Measurements from ENCODE around the gene SETD2. TPM values are rescaled to one million over a fixed set of nuclear protein-coding genes. Genes with fewer than 3 reads are reported as not detected.

Gene SETD2
- total RNA-seq, 4 donors from 2014 or later, result 35.7 to 48.5 (median 40.4) TPM

DNA sequence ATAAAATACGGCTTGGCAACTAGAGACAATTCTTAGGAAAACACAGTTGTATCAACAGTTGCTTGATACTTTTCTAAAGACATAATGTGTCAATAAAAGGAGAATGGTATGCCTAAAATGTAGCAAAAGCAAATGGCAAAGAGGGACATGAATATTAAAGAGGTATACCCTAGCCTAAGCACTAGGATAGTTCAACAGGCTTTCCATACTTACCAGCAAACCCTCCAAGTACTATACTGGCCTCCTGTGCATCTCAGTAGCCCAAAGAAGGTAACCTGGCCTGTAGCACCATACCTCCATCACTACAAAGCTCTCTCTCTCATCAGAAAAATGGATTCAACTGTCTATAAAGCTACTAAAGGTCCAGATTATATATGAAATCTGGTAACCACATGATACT lies 7.5 kb downstream of the SETD2 start:
- Histone ChIP-seq H3K4me1 (peaks cover 58 to 79% of the 10 kb centered on the region in 2 donors), H3K36me3 (no peaks in the 10 kb centered on the region), H3K4me3 (no peak overlapping the region), H3K9me3 (no peaks in the 10 kb centered on the region), H3K27ac (no peak overlapping the region), H3K27me3 (no peaks in the 10 kb centered on the region)
- no peak for TF ChIP-seq POLR2A (IDR thresholded peaks at IDR 0.05)
- TF ChIP-seq, protein P1, sequence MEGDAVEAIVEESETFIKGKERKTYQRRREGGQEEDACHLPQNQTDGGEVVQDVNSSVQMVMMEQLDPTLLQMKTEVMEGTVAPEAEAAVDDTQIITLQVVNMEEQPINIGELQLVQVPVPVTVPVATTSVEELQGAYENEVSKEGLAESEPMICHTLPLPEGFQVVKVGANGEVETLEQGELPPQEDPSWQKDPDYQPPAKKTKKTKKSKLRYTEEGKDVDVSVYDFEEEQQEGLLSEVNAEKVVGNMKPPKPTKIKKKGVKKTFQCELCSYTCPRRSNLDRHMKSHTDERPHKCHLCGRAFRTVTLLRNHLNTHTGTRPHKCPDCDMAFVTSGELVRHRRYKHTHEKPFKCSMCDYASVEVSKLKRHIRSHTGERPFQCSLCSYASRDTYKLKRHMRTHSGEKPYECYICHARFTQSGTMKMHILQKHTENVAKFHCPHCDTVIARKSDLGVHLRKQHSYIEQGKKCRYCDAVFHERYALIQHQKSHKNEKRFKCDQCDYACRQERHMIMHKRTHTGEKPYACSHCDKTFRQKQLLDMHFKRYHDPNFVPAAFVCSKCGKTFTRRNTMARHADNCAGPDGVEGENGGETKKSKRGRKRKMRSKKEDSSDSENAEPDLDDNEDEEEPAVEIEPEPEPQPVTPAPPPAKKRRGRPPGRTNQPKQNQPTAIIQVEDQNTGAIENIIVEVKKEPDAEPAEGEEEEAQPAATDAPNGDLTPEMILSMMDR (IDR thresholded peaks at IDR 0.05 in 4 of 5, conservative IDR thresholded peaks at IDR 0.05 in 1 of 5), result no peak
- in situ Hi-C loops (cut with MboI; ENCODE audit: low sequenced_read_pairs in 4 of 4) (no loop called here), intact Hi-C loops (cut with DNase I; ENCODE audit: low total_unique reads) (no loop called here)
- DNase-seq, result no peak
- no peak for ATAC-seq

DNA sequence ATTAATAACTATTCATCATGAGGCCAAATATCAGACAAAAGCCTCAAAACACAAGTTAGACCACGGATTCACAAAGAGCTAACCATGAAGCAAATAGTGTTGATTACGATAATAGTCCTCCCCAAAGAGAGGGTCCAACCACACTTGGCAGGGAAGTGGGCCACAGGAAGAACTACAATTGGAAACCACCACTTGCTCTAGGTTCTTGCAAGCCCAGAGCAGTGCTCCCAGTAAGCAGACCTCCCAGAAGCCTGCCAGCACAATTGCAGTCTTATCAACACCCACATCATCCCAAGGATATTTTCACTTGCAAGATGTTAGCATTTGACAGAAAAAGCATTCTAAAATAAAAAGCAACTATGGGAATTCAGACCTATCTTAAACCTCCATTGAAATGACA lies 11.3 kb downstream of the SETD2 start:
- no peak for DNase-seq
- no peaks in the 10 kb centered on the region for H3K27me3 ChIP-seq
- TF ChIP-seq, protein P1 (IDR thresholded peaks at IDR 0.05 in 4 of 5, conservative IDR thresholded peaks at IDR 0.05 in 1 of 5), result no peak
- intact Hi-C loops (cut with DNase I; ENCODE audit: low total_unique reads), result no loop called here
- H3K36me3 ChIP-seq, result no peaks in the 10 kb centered on the region
- no peak overlapping the region for H3K27ac ChIP-seq
- in situ Hi-C loops (cut with MboI; ENCODE audit: low sequenced_read_pairs in 4 of 4), result no loop called here
- H3K4me1 ChIP-seq, result peaks cover 40 to 54% of the 10 kb centered on the region in 2 donors
- H3K4me3 ChIP-seq, result no peak overlapping the region
- no peaks in the 10 kb centered on the region for H3K9me3 ChIP-seq
- ATAC-seq, result no peak

DNA sequence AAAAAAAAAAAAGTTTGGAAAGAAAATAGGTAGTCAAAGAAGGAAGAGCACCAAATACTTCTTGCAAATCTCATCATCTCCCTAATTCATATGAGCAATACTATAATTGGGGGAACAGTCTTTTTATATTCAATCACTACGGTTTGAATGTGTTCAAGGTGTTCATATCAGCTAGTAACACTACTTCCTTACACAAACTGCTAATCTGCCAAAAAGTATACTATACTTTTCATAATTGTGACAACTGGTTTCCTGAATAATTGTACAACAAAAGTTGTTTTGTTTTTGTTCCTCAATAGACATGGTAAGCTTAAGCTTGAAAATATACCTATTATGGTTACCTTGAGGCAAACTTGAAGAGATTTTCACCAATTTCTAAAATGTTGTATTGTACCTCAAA lies 12.1 kb downstream of the SETD2 start:
- Histone ChIP-seq H3K27me3 (no peaks in the 10 kb centered on the region), H3K4me3 (no peak overlapping the region), H3K27ac (no peak overlapping the region), H3K9me3 (no peaks in the 10 kb centered on the region), H3K4me1 (peaks cover 36 to 48% of the 10 kb centered on the region in 2 donors), H3K36me3 (no peaks in the 10 kb centered on the region)
- ATAC-seq (no peak), DNase-seq (no peak)
- no peak for TF ChIP-seq POLR2A (IDR thresholded peaks at IDR 0.05)
- TF ChIP-seq, protein P1 (IDR thresholded peaks at IDR 0.05 in 4 of 5, conservative IDR thresholded peaks at IDR 0.05 in 1 of 5), result no peak
- intact Hi-C loops (cut with DNase I; ENCODE audit: low total_unique reads), result no loop called here
- in situ Hi-C loops (cut with MboI; ENCODE audit: low sequenced_read_pairs in 4 of 4), result no loop called here

DNA sequence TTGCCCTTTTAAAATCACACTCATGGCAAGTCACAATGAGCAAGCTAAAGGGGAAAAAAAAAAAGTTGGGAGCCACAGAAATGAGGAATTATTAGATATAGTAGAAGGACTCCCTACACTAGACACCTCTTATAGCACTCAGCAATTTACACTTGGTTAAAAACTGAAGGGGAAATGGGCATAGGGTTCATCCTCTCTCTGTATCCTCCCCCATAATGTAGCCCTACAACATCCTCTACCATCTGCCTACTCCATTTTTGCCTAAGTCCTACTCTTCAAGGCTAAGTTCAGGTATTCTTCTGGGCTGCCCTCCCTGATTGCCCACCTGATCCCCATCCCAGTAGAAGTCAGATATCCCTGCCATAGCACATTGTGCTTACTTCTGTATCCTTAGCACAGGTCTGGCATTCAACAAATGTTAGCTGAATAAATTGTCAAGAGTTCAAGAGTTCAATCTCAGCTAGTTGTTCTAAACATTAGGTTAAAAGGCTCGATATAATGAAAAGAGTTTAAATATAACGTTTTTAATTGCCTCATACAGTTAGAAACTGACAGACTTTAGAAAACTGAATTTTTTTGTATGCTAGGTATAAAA lies 14.5 kb downstream of the SETD2 start:
- TF ChIP-seq, protein P1 (IDR thresholded peaks at IDR 0.05 in 4 of 5, conservative IDR thresholded peaks at IDR 0.05 in 1 of 5), result no peak
- TF ChIP-seq POLR2A (IDR thresholded peaks at IDR 0.05), result no peak
- ATAC-seq (no peak), DNase-seq (no peak)
- Histone ChIP-seq H3K4me3 (no peak overlapping the region), H3K4me1 (peaks cover 28 to 30% of the 10 kb centered on the region in 2 donors), H3K27me3 (no peaks in the 10 kb centered on the region), H3K9me3 (no peaks in the 10 kb centered on the region), H3K27ac (no peak overlapping the region), H3K36me3 (no peaks in the 10 kb centered on the region)
- in situ Hi-C loops (cut with MboI; ENCODE audit: low sequenced_read_pairs in 4 of 4) (no loop called here), intact Hi-C loops (cut with DNase I; ENCODE audit: low total_unique reads) (no loop called here)

DNA sequence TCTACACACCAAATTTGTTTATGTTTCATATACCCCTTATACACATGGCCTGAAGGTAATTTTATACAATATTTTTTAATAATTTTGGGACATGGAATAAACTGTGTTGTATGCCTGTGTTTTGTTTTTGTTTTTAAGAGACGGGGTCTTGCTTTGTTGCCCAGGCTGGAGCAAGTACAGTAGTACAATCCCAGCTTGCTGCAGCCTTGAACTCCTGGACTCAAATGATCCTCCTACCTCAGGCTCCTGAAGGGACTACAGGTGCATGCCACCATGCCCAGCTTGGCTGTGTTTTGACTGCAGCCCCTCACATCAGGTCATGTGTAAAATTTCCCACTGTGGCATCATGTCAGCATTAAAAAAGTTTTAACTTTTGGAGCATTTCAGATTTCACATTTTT lies 18.6 kb downstream of the SETD2 start:
- no peak for DNase-seq
- in situ Hi-C loops (cut with MboI; ENCODE audit: low sequenced_read_pairs in 4 of 4), result no loop called here
- TF ChIP-seq POLR2A (IDR thresholded peaks at IDR 0.05), result no peak
- TF ChIP-seq, protein P1 (IDR thresholded peaks at IDR 0.05 in 4 of 5, conservative IDR thresholded peaks at IDR 0.05 in 1 of 5), result no peak
- Histone ChIP-seq H3K9me3 (no peaks in the 10 kb centered on the region), H3K4me3 (no peak overlapping the region), H3K27ac (no peak overlapping the region), H3K36me3 (no peaks in the 10 kb centered on the region), H3K4me1 (peaks cover 33 to 36% of the 10 kb centered on the region in 2 donors), H3K27me3 (no peaks in the 10 kb centered on the region)
- ATAC-seq, result no peak
- intact Hi-C loops (cut with DNase I; ENCODE audit: low total_unique reads), result no loop called here

Data from gastrocnemius medialis (tissue), 4 donors.